ENCODE results near the gene DNAH8.

- TF ChIP-seq, protein P1, sequence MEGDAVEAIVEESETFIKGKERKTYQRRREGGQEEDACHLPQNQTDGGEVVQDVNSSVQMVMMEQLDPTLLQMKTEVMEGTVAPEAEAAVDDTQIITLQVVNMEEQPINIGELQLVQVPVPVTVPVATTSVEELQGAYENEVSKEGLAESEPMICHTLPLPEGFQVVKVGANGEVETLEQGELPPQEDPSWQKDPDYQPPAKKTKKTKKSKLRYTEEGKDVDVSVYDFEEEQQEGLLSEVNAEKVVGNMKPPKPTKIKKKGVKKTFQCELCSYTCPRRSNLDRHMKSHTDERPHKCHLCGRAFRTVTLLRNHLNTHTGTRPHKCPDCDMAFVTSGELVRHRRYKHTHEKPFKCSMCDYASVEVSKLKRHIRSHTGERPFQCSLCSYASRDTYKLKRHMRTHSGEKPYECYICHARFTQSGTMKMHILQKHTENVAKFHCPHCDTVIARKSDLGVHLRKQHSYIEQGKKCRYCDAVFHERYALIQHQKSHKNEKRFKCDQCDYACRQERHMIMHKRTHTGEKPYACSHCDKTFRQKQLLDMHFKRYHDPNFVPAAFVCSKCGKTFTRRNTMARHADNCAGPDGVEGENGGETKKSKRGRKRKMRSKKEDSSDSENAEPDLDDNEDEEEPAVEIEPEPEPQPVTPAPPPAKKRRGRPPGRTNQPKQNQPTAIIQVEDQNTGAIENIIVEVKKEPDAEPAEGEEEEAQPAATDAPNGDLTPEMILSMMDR (IDR thresholded peaks at IDR 0.05 in 2 of 3, conservative IDR thresholded peaks at IDR 0.05 in 1 of 3; ENCODE audit: borderline replicate concordance in 1 of 3, insufficient read depth in 1 of 3, low read depth in 2 of 3, low read length in 2 of 3) = peak; percentile 34 to 52 (median 36); a peak in 5 of 6 replicates
- TF ChIP-seq POLR2AphosphoS5 (IDR thresholded peaks at IDR 0.05; ENCODE audit: low read depth, low read length) (no peak), POLR2A (IDR thresholded peaks at IDR 0.05; ENCODE audit: borderline replicate concordance, extremely low read depth, insufficient read depth, insufficient read length) (no peak), ZFX (IDR thresholded peaks at IDR 0.05) (no peak), ELF1 (IDR thresholded peaks at IDR 0.05; ENCODE audit: borderline replicate concordance, low read depth) (no peak), SRF (IDR thresholded peaks at IDR 0.05; ENCODE audit: low read depth) (no peak), RAD21 (IDR thresholded peaks at IDR 0.05; ENCODE audit: low read depth) (peak; percentile 62)
Observed at GRCh38 chr6:38933426-38933825, 218.3 kb downstream of the DNAH8 start.
